Thymus (tissue), 11 donors: Measurements from ENCODE around the gene COQ8A. TPM values are rescaled to one million over a fixed set of nuclear protein-coding genes. Genes with fewer than 3 reads are reported as not detected.

ENCODE experiments used
- DNase-seq, 9 donors: peaks; one replicate each; pipeline ENCODE4 v3.0.0-alpha.2; 2013; ENCODE audit warnings: low spot score in 9 of 9, low read depth in 6 of 9, missing footprints in 1 of 9
- H3K27ac ChIP-seq, 2 donors: one replicate each; pipeline ENCODE4 v1.5.1; 2013; ENCODE audit warnings: control low read depth in 1 of 2, low read depth in 1 of 2, low read length in 1 of 2, mild to moderate bottlenecking in 1 of 2, moderate library complexity in 1 of 2
- H3K27me3 ChIP-seq, 2 donors: one replicate each; pipeline ENCODE4 v1.5.1; 2013; ENCODE audit warnings: low read length in 1 of 2; ENCODE audit not compliant: control insufficient read depth in 2 of 2, insufficient read depth in 1 of 2
- H3K36me3 ChIP-seq, 2 donors: one replicate each; pipeline ENCODE4 v1.5.1; 2013; ENCODE audit warnings: low read length in 1 of 2, mild to moderate bottlenecking in 1 of 2, moderate library complexity in 1 of 2; ENCODE audit not compliant: control insufficient read depth in 2 of 2, insufficient read depth in 2 of 2
- H3K4me1 ChIP-seq, 2 donors: one replicate each; pipeline ENCODE4 v1.5.1; 2013; ENCODE audit warnings: low read length in 2 of 2; ENCODE audit not compliant: control insufficient read depth in 2 of 2, insufficient read depth in 2 of 2
- H3K4me3 ChIP-seq, 2 donors: one replicate each; pipeline ENCODE4 v1.5.1; 2013; ENCODE audit warnings: low read length in 2 of 2, control low read depth in 1 of 2, mild to moderate bottlenecking in 1 of 2
- H3K9me3 ChIP-seq, 2 donors: one replicate each; pipeline ENCODE4 v1.5.1; 2013; ENCODE audit warnings: low read length in 1 of 2, mild to moderate bottlenecking in 1 of 2; ENCODE audit not compliant: control insufficient read depth in 2 of 2, insufficient read depth in 1 of 2
- WGBS: extraction: QIAGEN DNeasy Blood & Tissue Kit; methylation state at CpG from one replicate; pipeline ENCODE4 v1.1.7; 2013; 5-methylcytosine and 5-hydroxymethylcytosine counted together
- polyA plus RNA-seq: library from polyadenylated mRNA; stranded (reverse); fragments of 200-250 nt; gene quantifications from one replicate; pipeline ENCODE4 v1.2.3, GENCODE V29; 2013
- total RNA-seq: library from RNA; stranded (reverse); fragments of 120-200 nt; gene quantifications from one replicate; pipeline ENCODE4 v1.2.4, GENCODE V29; 2013
- donor health status: healthy.

COQ8A gene
- total and polyA plus RNA-seq, 2 donors, result 16.8 to 47.1 TPM

- H3K9me3 ChIP-seq, result no peaks in the 10 kb centered on the region
- H3K27ac ChIP-seq, result no peak overlapping the region
- peaks cover 0 to 3% of the 10 kb centered on the region in 2 donors for H3K36me3 ChIP-seq
- no peak for DNase-seq
- peaks cover 3 to 6% of the 10 kb centered on the region in 2 donors for H3K4me1 ChIP-seq
- no peaks in the 10 kb centered on the region for H3K27me3 ChIP-seq
- WGBS, result 98% methylated on average over 3 of the region's 3 CpGs
- no peak overlapping the region for H3K4me3 ChIP-seq
These were observed 6.7 kb downstream of the COQ8A start for GRCh38 chr1:226946841-226947240.

GRCh38 chr1:226948051-226948450, 8.0 kb downstream of the COQ8A start:
- WGBS, result 96% methylated on average over 2 of the region's 2 CpGs
- no peaks in the 10 kb centered on the region for H3K9me3 ChIP-seq
- DNase-seq, result no peak
- H3K27me3 ChIP-seq, result no peaks in the 10 kb centered on the region
- peaks cover 3 to 4% of the 10 kb centered on the region in 2 donors for H3K4me1 ChIP-seq
- no peak overlapping the region for H3K4me3 ChIP-seq
- H3K27ac ChIP-seq, result no peak overlapping the region
- H3K36me3 ChIP-seq, result peaks cover 0 to 3% of the 10 kb centered on the region in 2 donors

- no peaks in the 10 kb centered on the region for H3K27me3 ChIP-seq
- no peaks in the 10 kb centered on the region for H3K9me3 ChIP-seq
- no peak overlapping the region for H3K4me3 ChIP-seq
- H3K36me3 ChIP-seq, result peaks cover 0 to 3% of the 10 kb centered on the region in 2 donors
- WGBS, result 97% methylated on average over 6 of the region's 6 CpGs
- H3K4me1 ChIP-seq, result peaks cover 3 to 4% of the 10 kb centered on the region in 2 donors
- H3K27ac ChIP-seq, result no peak overlapping the region
- DNase-seq, result no peak
These were observed 8.4 kb downstream of the COQ8A start for GRCh38 chr1:226948480-226948879.

GRCh38 chr1:226948996-226949395, 8.9 kb downstream of the COQ8A start:
- 94% methylated on average over 15 of the region's 15 CpGs for WGBS
- DNase-seq, result no peak
- peaks cover 0 to 4% of the 10 kb centered on the region in 2 donors for H3K4me1 ChIP-seq

GRCh38 chr1:226949401-226949800, 9.3 kb downstream of the COQ8A start:
- peaks cover 0 to 3% of the 10 kb centered on the region in 2 donors for H3K36me3 ChIP-seq
- no peak overlapping the region for H3K27ac ChIP-seq
- no peak overlapping the region for H3K4me3 ChIP-seq
- no peaks in the 10 kb centered on the region for H3K9me3 ChIP-seq
- DNase-seq, result no peak
- WGBS, result 99% methylated on average over 3 of the region's 3 CpGs
- no peaks in the 10 kb centered on the region for H3K27me3 ChIP-seq
- H3K4me1 ChIP-seq, result peaks cover 0 to 4% of the 10 kb centered on the region in 2 donors

More at GRCh38 chr1:226948996-226949395, 8.9 kb downstream of the COQ8A start:
- H3K27ac ChIP-seq, result no peak overlapping the region
- no peaks in the 10 kb centered on the region for H3K9me3 ChIP-seq
- no peak overlapping the region for H3K4me3 ChIP-seq
- no peaks in the 10 kb centered on the region for H3K27me3 ChIP-seq
- peaks cover 0 to 3% of the 10 kb centered on the region in 2 donors for H3K36me3 ChIP-seq

- WGBS, result 100% methylated on average over 1 of the region's 1 CpG
- H3K4me3 ChIP-seq, result no peak overlapping the region
- no peaks in the 10 kb centered on the region for H3K36me3 ChIP-seq
- peaks cover 0 to 4% of the 10 kb centered on the region in 2 donors for H3K4me1 ChIP-seq
- H3K27ac ChIP-seq, result no peak overlapping the region
- peaks cover 0 to 8% of the 10 kb centered on the region in 2 donors for H3K9me3 ChIP-seq
- no peak for DNase-seq
- no peaks in the 10 kb centered on the region for H3K27me3 ChIP-seq
These were observed 10.2 kb downstream of the COQ8A start for GRCh38 chr1:226950316-226950715.

- no peaks in the 10 kb centered on the region for H3K27me3 ChIP-seq
- peaks cover 0 to 13% of the 10 kb centered on the region in 2 donors for H3K9me3 ChIP-seq
- H3K4me1 ChIP-seq, result no peaks in the 10 kb centered on the region
- no peaks in the 10 kb centered on the region for H3K36me3 ChIP-seq
- WGBS, result 90% methylated on average over 6 of the region's 6 CpGs
- H3K27ac ChIP-seq, result no peak overlapping the region
- DNase-seq, result no peak
- no peak overlapping the region for H3K4me3 ChIP-seq
These were observed 10.8 kb downstream of the COQ8A start for GRCh38 chr1:226950871-226951270.

GRCh38 chr1:226951286-226952117, 11.4 kb downstream of the COQ8A start:
- Histone ChIP-seq H3K4me1 (no peaks in the 10 kb centered on the region), H3K36me3 (no peaks in the 10 kb centered on the region), H3K4me3 (no peak overlapping the region), H3K27ac (no peak overlapping the region), H3K9me3 (peaks cover 0 to 18% of the 10 kb centered on the region in 2 donors), H3K27me3 (no peaks in the 10 kb centered on the region)
- no peak for DNase-seq
- WGBS, result 96% methylated on average over 12 of the region's 12 CpGs

GRCh38 chr1:226952118-226952441, 12.0 kb downstream of the COQ8A start:
- Histone ChIP-seq H3K9me3 (peaks cover 0 to 18% of the 10 kb centered on the region in 2 donors), H3K4me1 (no peaks in the 10 kb centered on the region), H3K4me3 (no peak overlapping the region), H3K27ac (no peak overlapping the region), H3K36me3 (no peaks in the 10 kb centered on the region), H3K27me3 (no peaks in the 10 kb centered on the region)
- DNase-seq, result no peak
- 97% methylated on average over 3 of the region's 3 CpGs for WGBS
